HG02981 (cell line): ENCODE data around the gene REXO1.
A peak's percentile ranks its signal among the peaks of the same experiment; 100 is the strongest.
"Not testable (repeated sequence)": the region's sequence is repeated elsewhere in the genome, so short reads cannot be mapped to it uniquely, and the experiment has no call there.

Source experiments
- ATAC-seq: cut with Tn5 transposase; IDR thresholded peaks from one replicate; pipeline ENCODE4 v1.9.1; 2021; ENCODE audit warnings: mild to moderate bottlenecking, moderate library complexity; ENCODE audit not compliant: unreplicated experiment

REXO1 gene, protein sequence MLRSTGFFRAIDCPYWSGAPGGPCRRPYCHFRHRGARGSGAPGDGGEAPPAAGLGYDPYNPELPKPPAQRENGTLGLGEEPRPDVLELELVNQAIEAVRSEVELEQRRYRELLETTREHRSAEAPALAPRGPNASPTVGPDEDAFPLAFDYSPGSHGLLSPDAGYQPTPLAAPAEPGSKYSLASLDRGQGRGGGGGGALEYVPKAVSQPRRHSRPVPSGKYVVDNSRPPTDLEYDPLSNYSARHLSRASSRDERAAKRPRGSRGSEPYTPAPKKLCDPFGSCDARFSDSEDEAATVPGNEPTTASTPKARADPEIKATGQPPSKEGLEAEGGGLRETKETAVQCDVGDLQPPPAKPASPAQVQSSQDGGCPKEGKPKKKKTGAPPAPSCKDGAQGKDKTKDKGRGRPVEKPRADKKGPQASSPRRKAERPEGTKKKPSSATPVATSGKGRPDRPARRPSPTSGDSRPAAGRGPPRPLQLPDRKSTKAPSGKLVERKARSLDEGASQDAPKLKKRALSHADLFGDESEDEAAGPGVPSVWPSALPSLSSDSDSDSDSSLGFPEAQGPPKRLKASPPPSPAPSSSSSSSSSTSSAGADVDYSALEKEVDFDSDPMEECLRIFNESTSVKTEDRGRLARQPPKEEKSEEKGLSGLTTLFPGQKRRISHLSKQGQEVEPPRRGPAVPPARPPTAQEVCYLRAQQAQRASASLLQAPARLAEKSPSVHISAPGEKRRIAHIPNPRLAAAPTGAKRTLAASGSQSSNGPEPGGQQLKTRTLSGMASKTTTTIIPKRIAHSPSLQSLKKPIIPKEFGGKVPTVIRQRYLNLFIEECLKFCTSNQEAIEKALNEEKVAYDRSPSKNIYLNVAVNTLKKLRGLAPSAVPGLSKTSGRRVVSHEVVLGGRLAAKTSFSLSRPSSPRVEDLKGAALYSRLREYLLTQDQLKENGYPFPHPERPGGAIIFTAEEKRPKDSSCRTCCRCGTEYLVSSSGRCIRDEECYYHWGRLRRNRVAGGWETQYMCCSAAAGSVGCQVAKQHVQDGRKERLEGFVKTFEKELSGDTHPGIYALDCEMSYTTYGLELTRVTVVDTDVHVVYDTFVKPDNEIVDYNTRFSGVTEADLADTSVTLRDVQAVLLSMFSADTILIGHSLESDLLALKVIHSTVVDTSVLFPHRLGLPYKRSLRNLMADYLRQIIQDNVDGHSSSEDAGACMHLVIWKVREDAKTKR

DNA sequence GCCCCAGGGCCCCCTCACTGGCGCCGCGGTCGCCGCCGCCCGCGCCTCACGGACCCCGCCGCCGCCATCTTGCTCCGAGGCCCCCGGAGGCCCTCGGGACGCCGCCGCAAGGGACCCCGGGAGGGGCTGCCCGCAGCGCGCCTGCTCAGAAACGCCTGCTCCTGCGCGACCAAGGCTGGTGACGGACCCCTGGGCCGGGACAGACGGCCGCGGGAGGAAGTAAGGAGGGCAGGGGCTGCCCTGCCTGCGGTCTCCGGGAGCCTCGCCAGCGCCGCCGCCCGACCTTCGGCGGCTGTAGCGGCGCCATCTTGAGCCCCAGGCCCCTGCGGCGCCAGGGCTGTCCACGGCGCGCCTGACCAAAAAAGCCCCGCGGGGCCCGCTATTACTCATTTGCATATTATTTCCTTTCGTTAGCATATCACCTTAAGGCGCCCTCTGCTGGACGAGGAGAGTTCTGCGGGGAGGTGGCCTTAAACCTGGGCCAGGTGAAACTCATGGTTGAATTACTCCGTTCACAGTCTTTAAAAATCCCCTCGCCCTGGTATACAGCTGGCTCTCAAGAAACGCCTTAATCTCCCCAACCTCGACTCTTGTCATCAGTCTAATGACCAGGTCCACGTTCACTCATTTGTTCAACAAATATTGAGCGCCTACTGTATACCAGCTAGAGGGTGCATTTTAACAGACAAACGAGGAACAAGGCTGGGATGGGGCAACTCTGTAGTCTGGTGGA lies at the start of gene REXO1:
Gene REXO1 (minus strand): TSS at position 85 of the 733 bp plus-strand sequence. CDS start 125 bp downstream, outside the sequence.
- peak; percentile 57 for ATAC-seq

DNA sequence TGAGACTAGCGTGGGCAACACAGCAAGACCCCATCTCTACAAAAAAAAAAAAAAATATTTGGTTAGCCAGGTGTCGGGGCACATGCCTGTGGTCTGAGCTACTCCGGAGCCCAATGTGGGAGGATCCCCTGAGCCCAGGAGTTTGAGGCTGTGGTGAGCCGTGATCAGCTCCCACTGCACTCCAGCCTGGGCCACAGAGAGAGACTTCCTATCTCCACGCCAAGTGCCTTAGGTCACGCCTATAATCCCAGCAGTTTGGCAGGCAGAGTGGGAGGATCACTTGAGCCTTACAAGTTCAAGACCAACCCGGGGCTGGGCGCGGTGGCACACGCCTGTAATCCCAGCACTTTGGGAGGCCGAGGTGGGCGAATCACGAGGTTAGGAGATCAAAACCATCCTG lies 48.2 kb upstream of the REXO1 start:
- no peak for ATAC-seq

DNA sequence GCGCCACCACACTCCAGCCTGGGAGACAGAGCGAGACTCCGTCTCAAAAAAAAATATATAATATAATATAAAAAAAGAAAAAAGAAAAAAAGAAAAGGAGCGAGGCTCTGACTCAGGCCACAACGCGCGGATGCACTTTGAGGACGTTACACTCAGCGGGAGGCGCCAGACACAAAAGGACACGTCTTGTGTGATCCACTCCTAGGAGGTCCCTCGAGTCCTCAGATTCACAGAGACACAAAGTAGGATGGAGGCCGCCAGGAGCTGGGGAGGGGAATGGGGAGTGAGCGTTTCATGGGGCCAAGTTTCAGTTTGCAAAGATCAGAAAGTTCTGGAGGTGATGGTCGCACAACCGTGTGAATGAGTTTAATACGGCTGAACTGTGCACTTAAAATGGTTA lies 45.5 kb upstream of the REXO1 start:
- no peak for ATAC-seq

DNA sequence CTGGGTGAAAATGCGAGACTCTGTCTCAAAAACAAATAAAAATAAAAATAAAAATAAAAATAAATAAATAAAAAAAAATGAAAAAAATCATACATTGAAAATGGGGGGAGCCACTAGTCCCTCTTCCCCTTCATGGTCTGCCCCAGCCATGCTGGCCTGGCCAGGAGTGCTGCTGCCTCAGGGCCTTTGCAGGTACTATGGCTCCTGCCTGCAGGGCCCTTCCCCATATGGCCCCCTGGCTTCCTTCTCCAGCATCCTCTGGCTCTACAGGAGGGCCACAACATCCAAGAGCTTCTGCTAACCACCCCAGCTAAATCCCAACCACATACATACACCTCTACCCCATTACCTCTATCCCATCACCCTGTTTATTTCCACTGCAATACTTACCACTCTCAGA lies 41.6 kb upstream of the REXO1 start:
- ATAC-seq, result no peak

DNA sequence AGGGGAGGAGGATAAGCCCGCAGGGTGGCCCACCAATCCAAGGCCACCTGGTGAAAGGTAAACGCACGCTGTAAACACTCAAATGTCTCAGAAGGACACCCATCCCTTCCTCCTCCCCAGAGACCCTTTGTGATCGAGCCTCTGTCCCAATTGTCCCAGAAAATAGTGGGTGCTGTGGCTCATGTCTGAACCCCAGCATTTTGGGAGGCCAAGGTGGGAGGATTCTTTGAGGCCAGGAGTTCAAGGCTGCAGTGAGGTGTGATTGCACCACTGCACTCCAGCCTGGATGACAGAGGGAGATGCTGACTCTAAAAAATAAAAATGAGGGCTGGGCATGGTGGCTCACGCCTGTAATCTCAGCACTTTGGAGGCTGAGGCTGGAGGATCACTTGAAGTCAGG lies 40.1 kb upstream of the REXO1 start:
- ATAC-seq, result no peak

DNA sequence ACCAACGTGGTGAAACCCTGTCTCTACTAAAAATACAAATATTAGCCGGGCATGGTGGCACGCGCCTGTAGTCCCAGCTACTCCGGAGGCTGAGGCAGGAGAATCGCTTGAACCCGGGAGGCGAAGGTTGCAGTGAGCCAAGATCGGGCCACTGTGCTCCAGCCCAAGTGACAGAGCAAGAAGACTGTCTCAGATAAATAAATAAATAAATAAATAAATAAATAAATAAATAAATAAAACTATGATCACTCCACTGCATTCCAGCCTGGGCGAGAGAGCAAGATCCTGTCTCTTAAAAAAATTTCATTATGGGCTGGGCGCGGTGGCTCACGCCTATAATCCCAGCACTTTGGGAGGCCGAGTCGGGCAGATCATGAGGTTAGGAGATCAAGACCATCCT lies 38.1 kb upstream of the REXO1 start:
- not testable (repeated sequence) for ATAC-seq

DNA sequence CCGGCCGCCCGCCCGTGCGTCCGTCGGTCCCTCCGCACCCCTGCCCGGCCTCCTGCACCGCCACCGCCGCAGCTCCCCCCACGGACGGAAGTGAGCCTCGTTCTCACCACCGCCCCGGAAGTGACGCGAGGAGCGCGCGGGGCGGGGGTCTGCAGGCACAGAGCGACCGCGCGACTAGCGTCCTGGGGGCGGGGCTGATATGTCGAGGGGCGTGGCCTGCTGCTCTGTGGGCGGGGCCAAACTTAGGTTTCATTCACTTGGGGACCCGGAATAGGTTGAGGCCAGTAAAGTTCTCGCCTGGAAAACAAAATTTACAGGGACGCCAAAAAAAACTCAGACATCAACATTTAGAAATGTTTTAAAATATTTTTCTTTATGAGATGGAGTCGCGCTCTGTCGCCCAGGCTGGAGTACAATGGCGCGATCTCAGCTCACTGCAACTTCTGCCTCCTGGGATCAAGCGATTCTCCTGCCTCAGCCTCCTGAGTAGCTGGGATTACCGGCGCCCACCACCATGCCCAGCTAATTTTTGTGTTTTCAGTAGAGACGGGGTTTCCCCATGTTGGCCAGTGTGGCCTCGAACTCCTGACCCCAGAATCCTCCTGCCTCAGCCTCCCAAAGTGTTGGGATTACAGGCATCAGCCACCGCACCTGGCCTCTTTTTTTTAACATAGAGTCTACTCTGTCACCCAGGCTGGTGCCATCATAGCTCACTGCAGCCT lies 37.3 kb upstream of the REXO1 start, which contains the start of gene ABHD17A:
Gene ABHD17A (minus strand): TSS at position 99 of the 722 bp plus-strand sequence. CDS start 3,930 bp downstream, outside the sequence.
- ATAC-seq, result peak; percentile 89

DNA sequence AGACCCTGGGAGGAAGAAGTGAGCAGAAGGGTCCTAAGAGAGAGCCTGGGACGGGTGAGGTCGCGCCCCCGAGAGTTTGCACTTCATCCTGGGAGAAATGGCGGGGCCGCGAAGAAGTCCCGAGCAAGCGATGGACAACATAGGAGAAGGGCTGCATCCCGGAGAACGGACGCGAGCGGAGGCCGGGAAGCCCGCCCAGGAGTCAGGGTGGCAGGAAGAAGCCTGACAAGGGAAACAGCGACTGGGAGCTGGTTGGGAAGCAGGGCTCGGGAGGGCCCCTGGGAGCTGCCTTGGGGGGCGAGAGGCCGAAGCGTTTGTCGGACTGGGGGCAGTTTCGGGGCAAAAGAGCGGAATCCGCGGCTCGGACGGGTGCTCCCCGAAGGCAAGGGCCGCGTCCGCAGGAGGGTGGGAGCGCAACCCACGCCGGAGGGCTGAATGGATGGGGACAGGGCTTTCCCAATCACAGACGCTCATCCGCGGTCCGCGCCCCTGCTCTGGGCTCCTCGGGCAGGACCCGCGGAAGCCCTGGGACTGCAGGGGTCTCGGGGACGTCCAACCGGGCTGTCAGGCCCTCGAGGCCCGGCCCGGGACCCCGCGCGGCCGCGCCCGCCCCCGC lies 36.5 kb upstream of the REXO1 start:
- peak; percentile 3 for ATAC-seq

DNA sequence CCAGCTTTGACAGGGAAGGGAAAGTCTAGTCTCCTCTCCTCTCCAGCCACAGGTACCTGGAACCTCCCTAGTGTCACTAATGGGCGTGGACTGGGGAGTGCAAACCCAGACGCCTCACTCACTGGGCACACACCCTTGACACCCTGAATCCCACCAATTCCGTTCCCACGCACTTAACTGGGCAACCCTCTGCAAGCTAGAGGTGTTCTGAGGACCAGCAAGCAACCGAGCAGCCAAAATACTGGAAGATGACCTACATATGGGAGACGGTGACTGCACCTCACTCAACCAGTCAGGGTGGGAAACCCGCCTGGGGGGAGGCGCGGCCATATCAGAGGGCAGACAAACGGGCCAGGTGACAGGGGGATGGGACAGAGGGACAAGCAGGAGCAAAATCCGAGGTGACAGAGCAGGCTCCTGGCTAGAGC lies 36.0 kb upstream of the REXO1 start:
- ATAC-seq, result no peak

DNA sequence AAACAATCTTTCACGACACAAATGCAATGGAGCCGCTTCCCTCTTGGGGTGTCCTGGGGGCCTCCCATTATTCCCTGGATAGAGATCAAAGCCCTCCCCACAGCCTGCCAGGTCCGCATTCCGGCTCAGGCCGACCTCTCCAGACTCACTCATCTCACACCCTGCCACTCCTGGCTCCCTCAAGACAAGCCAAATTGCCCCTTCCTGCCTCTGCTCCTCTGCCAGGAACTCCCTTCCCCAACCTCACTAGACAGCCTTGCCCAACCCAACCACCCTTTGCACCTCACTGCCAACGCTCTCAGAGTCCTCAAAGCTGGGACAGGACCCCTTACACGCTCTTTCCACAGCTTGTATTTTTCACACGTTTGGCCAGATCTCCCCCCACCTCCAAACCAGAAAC lies 35.5 kb upstream of the REXO1 start:
- ATAC-seq, result no peak

DNA sequence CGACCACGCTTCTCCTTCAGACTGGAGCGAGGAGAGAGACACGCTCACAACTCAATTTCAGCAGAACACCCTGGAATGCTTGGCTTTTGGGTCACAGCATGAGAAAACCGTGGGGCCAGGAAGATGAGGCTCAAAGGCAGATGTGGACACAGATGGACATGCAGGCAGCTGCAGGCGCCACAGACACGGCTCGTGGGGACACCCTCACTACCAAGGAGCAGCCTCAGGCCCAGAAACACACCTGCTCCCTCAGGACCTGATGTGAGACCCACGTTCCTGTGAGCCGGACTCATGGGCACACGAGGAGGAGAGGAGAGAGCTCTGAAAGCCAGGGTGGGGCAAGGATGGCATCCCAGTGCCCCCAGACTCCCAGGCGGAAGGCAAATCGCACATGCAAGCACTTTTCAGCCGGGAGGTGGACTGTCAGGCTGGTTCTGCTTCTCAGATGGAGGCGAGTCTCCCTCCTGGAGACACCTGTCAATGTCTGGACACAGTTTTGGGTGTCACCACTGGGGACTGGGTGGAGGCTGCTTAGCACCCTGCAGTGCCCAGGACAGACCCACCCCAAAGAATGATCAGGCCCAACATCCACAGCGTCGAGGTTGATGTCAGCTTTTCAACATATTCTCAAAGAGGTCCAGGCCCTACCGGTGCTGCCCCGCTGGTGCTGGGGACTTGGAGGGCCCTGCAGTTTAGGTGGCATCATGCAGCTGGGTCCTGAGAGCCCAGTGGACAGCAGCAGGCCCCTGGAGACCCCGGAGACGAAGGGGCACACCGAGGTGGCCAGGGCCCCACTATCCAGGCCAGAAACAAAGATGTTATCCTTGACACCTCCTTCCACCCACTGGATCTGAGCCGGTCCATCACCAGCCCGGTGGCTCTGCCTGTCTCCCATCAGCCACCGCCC lies 34.8 kb upstream of the REXO1 start:
- no peak for ATAC-seq

DNA sequence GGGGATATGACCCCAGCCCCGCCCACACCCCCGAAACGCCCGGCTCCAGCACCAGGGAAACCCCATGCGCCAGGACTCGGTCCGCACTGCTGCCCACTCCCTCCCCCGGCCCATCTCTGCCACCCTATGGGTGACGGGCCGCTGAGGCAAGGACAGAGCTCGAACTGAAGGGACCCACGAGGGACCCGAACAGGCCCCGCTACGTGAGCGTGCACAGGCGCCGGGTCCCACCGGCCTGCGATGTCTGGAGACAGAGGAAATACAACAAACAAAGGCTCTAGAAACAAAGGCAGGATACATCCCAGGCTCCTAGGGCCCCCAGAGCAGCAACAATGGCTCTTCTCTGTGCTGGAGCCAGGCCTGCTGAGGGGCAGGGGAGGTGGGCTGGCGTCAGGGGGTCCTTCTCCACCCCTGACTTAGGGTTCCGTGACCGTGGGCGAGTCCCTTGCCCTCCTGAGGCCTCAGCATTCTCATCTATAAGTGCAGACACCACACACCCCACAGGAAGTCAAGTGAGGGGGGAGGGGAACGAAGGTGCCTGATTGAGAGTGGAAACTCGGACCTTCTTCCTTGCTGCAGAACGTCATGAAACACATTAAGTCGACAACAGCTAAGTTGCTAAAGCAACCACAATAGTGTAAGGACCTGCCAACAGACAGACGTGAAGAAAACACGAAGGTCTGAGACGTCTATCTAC lies 34.0 kb upstream of the REXO1 start:
- ATAC-seq, result no peak

DNA sequence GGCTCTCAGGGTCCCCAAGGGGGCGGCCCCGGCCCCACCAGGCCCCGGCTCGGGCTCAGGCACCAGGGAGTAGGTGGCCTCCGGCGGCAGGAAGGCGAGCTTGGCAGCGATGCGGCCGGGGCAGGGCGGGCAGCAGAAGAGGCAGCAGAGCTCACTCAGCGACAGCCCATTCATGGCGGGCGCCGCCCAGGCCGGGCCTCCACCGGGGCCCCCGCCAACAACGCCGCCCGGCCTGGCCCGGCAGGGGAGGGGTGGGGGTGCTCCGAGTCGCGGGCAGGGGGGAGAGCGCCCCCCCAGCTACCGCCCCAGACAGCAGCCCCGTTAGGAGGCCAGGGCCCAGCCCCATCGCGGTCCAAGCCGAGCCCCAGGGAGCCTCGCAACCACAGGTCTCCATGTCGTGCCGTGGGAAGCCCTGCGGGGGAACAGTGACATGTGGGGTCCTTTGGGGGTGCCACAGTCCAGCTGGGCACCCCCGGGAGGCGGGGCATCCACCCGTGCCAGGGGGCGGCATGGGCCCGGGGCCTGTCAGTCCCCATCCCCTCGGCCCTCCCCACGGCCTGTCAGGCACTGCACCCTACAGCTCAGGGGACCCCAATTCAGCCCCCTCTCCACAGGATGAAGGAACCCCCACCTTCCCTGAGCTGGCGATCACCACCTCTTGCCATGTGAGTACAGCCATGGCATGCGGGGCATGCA lies 33.3 kb upstream of the REXO1 start:
- ATAC-seq, result not testable (repeated sequence)

DNA sequence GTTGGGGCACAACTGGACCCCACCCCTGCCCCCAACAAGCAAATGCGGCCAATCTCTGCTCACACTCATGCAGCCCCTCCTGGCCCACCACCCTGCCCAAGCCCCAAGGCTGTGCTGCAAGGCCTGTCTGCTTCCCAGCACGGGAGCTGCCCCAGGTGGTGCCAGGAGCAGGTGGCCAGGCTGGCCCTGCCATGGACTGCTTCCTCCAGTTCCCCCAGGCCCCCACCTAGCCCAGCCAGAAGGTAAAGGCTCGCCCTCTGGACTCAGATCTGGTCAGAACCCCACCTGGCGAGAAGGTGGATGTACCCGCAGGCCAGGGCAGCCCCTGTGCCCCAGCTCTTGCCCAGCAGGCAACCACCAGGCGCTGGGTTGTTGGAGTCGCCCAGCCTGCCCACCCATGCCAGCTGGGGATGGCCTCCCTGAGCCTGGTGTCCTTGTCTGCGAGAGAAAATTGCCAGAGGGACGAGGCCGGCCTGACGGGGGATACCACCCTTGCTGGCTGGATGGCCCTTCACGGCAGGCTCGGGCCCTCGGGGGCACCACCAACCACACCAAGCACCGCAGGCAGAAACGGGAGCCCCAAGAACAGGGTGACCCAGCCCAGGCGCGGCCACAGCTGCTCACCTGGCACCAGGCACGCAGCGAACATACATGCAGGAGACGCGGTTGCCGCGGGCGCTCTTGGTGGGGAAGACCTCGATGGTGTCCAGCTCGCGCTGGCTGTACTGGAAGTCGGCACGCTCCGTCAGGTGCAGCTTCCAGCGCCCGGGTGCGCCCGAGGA lies 32.5 kb upstream of the REXO1 start:
- ATAC-seq, result no peak

DNA sequence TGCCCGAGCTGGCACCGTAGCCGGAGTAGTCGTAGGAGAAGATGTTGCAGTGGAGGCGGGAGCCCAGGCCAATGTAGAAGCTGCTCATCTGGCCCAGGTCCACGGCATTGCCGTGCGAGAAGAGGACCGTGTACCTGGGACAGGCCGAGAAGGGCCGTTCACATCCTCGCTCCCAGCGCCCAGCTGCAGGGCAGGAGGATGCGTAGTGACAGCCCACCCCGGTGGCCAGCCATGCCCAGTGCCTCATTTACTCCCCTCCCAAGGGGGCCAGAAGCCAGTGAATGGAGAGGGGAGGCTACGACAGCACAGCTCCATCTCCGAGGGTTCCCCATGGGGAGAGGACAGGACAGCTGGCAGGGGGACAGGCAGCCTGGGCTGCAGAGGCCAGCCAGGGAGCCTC lies 31.7 kb upstream of the REXO1 start:
- not testable (repeated sequence) for ATAC-seq

DNA sequence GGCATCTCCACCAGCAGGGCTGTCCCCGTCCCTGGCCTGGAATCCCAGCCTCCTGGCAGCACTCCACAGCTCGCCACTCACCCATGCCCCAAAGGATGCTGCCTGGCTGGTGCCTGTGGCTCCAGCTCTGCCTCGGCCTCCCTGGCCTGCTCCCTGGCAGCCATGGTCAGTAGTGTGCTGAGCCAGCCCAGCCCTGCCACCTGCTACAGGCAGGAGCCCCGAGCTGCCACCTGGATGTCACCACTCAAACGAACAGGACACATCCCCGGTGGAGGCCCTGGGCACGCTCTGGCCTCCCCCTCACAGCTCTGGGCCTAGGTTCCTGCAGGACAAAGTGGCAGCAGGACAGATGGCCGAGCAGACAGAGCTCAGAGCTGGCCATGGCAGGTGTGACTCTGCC lies 30.3 kb upstream of the REXO1 start:
- not testable (repeated sequence) for ATAC-seq
